HepG2 (cell line): ENCODE results near the gene SECTM1. TPM values are rescaled to one million over a fixed set of nuclear protein-coding genes. Genes with fewer than 3 reads are reported as not detected.

ENCODE experiments used
- ATF7 ChIP-seq, 2 experiments: fragments of 450-650 bp in 1 of 2; sonication (generic) in 1 of 2; formaldehyde crosslinking in 1 of 2; IDR thresholded peaks; 2 replicates each; pipeline versions ENCODE4 v1.4.0 to v1.6.1; 2016 to 2020; ENCODE audit warnings: antibody characterized with exemption in 1 of 2, mild to moderate bottlenecking in 1 of 2, missing genetic modification reagents in 1 of 2
- DMAP1 ChIP-seq: IDR thresholded peaks from 2 replicates; pipeline ENCODE4 v1.6.1; 2016
- ETV5 ChIP-seq: IDR thresholded peaks from 2 replicates; pipeline ENCODE4 v1.6.1; 2018; ENCODE audit warnings: missing biosample characterization, missing genetic modification reagents, inconsistent platforms, borderline replicate concordance
- HNRNPUL1 ChIP-seq: fragments of 200-400 bp; formaldehyde crosslinking; IDR thresholded peaks from 2 replicates; pipeline ENCODE4 v1.6.1; 2017; ENCODE audit warnings: low read depth, mild to moderate bottlenecking, low read length, moderate library complexity
- HOXA3 ChIP-seq: sonication (generic); formaldehyde crosslinking; IDR thresholded peaks from 2 replicates; pipeline ENCODE4 v1.5.0; 2020; ENCODE audit warnings: missing genetic modification reagents
- IKZF4 ChIP-seq: sonication (generic); formaldehyde crosslinking; IDR thresholded peaks from 2 replicates; pipeline ENCODE4 v1.5.1; 2020; ENCODE audit warnings: borderline replicate concordance, mild to moderate bottlenecking, low read depth, missing genetic modification reagents; ENCODE audit errors: not compliant biosample characterization
- MEIS2 ChIP-seq: sonication (generic); formaldehyde crosslinking; IDR thresholded peaks from 2 replicates; pipeline ENCODE4 v1.9.0; 2021; ENCODE audit warnings: mild to moderate bottlenecking, missing genetic modification reagents
- MIXL1 ChIP-seq: IDR thresholded peaks from 2 replicates; pipeline ENCODE4 v1.6.1; 2016
- NFATC3 ChIP-seq: sonication (generic); formaldehyde crosslinking; IDR thresholded peaks from 2 replicates; pipeline ENCODE4 v1.5.1; 2020; ENCODE audit warnings: mild to moderate bottlenecking, missing genetic modification reagents
- SIN3B ChIP-seq: fragments of 150-350 bp; IDR thresholded peaks from 2 replicates; pipeline ENCODE4 v1.6.1; 2014; ENCODE audit warnings: low read length
- SNAI1 ChIP-seq: sonication (generic); formaldehyde crosslinking; IDR thresholded peaks from 2 replicates; pipeline ENCODE4 v1.5.0; 2020; ENCODE audit warnings: mild to moderate bottlenecking, missing genetic modification reagents, borderline replicate concordance
- SOX6 ChIP-seq, 2 experiments: fragments of 450-650 bp in 1 of 2; sonication (generic) in 1 of 2; formaldehyde crosslinking in 1 of 2; IDR thresholded peaks; 2 replicates each; pipeline versions ENCODE4 v1.4.0 to v1.6.1; 2017 to 2020; ENCODE audit warnings: antibody characterized with exemption in 1 of 2, mild to moderate bottlenecking in 1 of 2, missing genetic modification reagents in 1 of 2
- SPEN ChIP-seq: sonication (generic); formaldehyde crosslinking; IDR thresholded peaks from 2 replicates; pipeline ENCODE4 v1.5.1; 2020; ENCODE audit warnings: low read depth, mild to moderate bottlenecking, missing genetic modification reagents
- ZBTB21 ChIP-seq: sonication (generic); formaldehyde crosslinking; IDR thresholded peaks from 2 replicates; pipeline ENCODE4 v1.4.0; 2020; ENCODE audit warnings: missing genetic modification reagents
- ZNF143 ChIP-seq: sonication (generic); formaldehyde crosslinking; IDR thresholded peaks from 2 replicates; pipeline ENCODE4 v1.4.0; 2020; ENCODE audit warnings: missing genetic modification reagents
- ZNF333 ChIP-seq: sonication (generic); formaldehyde crosslinking; IDR thresholded peaks from 2 replicates; pipeline ENCODE4 v1.4.0; 2020; ENCODE audit warnings: mild to moderate bottlenecking, missing genetic modification reagents, borderline replicate concordance
- ZNF724P ChIP-seq: sonication (generic); formaldehyde crosslinking; IDR thresholded peaks from 2 replicates; pipeline ENCODE4 v1.8.0; 2022; ENCODE audit warnings: missing genetic modification reagents, borderline replicate concordance
- polyA plus RNA-seq, 8 experiments: library from polyadenylated mRNA; depleted of rRNA in 3 of 8; stranded (reverse) in 7 of 8; unstranded in 1 of 8; fragments of >200 nt; fragmentation: Illumina TruSeq in 4 of 8; extraction: Trizol in 4 of 8; gene quantifications; 2 replicates each; pipeline versions ENCODE4 v1.2.1 to v1.2.3, GENCODE V29; 2011 to 2016; ENCODE audit warnings: low read depth in 4 of 8, missing spikeins in 1 of 8, mixed read lengths in 1 of 8; ENCODE audit not compliant: insufficient read depth in 1 of 8
- total RNA-seq, 5 experiments: library from RNA; depleted of rRNA; stranded (reverse); fragments of >200 nt; fragmentation: Illumina TruSeq; extraction: Trizol; gene quantifications; 2 replicates each; pipeline ENCODE4 v1.2.3, GENCODE V29; 2016; ENCODE audit warnings: low read depth in 1 of 5
- TF ChIP-seq, protein P1 (sequence below): sonication (generic); formaldehyde crosslinking; conservative IDR thresholded peaks from 2 replicates; pipeline ENCODE4 v1.4.0; 2020; ENCODE audit warnings: mild to moderate bottlenecking, missing genetic modification reagents, moderate library complexity
- TF ChIP-seq, protein P2 (sequence below): fragments of 450-650 bp; IDR thresholded peaks from 2 replicates; pipeline ENCODE4 v1.6.1; 2017; ENCODE audit warnings: mild to moderate bottlenecking
- TF ChIP-seq, protein P3 (sequence below): sonication (generic); formaldehyde crosslinking; IDR thresholded peaks from 2 replicates; pipeline ENCODE4 v1.4.0; 2020; ENCODE audit warnings: mild to moderate bottlenecking, missing genetic modification reagents

SECTM1 gene
- total and polyA plus RNA-seq, 2 of the 13 experiments (the other 11 are each of a cell fraction or from before 2014, with no cell fraction given) = 3.5 to 5.3 TPM

DNA sequence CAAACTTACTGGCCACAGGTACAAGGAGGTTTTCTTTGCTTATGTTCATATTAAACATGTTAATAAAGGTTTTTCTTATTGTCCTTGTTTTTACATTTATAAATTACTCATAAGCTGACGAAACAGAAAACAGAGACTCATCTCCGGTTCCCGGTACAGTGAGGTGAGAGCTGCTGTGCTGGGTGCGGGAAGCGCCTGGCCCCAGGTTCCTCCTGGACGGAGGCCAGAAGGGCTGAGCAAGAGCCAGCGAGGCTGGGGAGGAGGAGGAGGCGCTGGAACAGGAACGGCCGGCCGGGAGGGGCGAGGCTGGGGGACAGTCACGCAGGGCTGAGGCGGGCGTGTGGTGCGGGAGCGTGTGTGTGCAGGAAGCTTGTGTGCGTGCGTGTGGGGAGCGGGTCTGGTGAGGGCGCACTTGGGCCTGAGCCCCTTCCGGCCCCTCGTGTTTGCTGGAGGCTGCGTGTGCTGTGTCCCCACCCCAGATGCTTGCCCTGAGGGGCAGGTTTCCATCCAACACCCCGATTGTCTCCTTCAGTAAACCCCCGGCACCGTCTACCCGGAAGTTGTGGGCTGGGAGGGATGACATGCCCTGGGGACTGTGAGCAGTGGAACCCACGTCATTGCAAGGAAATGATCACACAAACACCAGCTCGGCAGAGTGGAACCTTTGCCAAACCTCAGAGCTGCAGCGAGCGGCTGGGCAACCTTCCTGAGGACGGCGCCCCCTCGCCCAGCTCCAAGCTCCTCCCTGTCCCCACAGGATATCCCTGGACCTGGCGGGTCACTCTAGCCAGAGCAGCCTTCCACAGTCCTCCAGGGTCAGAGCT lies 35.6 kb downstream of the SECTM1 start (continued):
- peak; percentile 41; the same call in 1 of the 2 replicates for TF ChIP-seq ZNF143 (CRISPR knock-in tag)
- TF ChIP-seq NFATC3 (CRISPR knock-in tag) = no peak
- TF ChIP-seq ZNF724P (CRISPR knock-in tag) = peak; percentile 86
- TF ChIP-seq MEIS2 (CRISPR knock-in tag) = peak; percentile 35
- peak; percentile 93 for TF ChIP-seq ZBTB21
- TF ChIP-seq HOXA3 = peak; percentile 89
- no peak for TF ChIP-seq MIXL1
- no peak for TF ChIP-seq ZNF333 (CRISPR knock-in tag)
- peak; percentile 62; the same call in 1 of the 2 replicates for TF ChIP-seq SPEN (CRISPR knock-in tag)
- no peak for TF ChIP-seq IKZF4
- TF ChIP-seq, protein P1, sequence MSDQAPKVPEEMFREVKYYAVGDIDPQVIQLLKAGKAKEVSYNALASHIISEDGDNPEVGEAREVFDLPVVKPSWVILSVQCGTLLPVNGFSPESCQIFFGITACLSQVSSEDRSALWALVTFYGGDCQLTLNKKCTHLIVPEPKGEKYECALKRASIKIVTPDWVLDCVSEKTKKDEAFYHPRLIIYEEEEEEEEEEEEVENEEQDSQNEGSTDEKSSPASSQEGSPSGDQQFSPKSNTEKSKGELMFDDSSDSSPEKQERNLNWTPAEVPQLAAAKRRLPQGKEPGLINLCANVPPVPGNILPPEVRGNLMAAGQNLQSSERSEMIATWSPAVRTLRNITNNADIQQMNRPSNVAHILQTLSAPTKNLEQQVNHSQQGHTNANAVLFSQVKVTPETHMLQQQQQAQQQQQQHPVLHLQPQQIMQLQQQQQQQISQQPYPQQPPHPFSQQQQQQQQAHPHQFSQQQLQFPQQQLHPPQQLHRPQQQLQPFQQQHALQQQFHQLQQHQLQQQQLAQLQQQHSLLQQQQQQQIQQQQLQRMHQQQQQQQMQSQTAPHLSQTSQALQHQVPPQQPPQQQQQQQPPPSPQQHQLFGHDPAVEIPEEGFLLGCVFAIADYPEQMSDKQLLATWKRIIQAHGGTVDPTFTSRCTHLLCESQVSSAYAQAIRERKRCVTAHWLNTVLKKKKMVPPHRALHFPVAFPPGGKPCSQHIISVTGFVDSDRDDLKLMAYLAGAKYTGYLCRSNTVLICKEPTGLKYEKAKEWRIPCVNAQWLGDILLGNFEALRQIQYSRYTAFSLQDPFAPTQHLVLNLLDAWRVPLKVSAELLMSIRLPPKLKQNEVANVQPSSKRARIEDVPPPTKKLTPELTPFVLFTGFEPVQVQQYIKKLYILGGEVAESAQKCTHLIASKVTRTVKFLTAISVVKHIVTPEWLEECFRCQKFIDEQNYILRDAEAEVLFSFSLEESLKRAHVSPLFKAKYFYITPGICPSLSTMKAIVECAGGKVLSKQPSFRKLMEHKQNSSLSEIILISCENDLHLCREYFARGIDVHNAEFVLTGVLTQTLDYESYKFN (CRISPR knock-in tag) = 0 out of 2 replicates have a peak, but pooled peaks have one; percentile 16
- no peak for TF ChIP-seq SOX6 (IDR thresholded peaks at IDR 0.05)
- TF ChIP-seq SOX6 (CRISPR knock-in tag; IDR thresholded peaks at IDR 0.05) = peak; percentile 24
- TF ChIP-seq DMAP1 (CRISPR knock-in tag) = peak; percentile 68; the same call in 1 of the 2 replicates
- 0 out of 2 replicates have a peak, but pooled peaks have one; percentile 30 for TF ChIP-seq SIN3B
- TF ChIP-seq, protein P2, sequence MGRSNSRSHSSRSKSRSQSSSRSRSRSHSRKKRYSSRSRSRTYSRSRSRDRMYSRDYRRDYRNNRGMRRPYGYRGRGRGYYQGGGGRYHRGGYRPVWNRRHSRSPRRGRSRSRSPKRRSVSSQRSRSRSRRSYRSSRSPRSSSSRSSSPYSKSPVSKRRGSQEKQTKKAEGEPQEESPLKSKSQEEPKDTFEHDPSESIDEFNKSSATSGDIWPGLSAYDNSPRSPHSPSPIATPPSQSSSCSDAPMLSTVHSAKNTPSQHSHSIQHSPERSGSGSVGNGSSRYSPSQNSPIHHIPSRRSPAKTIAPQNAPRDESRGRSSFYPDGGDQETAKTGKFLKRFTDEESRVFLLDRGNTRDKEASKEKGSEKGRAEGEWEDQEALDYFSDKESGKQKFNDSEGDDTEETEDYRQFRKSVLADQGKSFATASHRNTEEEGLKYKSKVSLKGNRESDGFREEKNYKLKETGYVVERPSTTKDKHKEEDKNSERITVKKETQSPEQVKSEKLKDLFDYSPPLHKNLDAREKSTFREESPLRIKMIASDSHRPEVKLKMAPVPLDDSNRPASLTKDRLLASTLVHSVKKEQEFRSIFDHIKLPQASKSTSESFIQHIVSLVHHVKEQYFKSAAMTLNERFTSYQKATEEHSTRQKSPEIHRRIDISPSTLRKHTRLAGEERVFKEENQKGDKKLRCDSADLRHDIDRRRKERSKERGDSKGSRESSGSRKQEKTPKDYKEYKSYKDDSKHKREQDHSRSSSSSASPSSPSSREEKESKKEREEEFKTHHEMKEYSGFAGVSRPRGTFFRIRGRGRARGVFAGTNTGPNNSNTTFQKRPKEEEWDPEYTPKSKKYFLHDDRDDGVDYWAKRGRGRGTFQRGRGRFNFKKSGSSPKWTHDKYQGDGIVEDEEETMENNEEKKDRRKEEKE = no peak
- TF ChIP-seq ATF7 (IDR thresholded peaks at IDR 0.05) = no peak
- TF ChIP-seq ATF7 (CRISPR knock-in tag; IDR thresholded peaks at IDR 0.05) = peak; percentile 63; the same call in 1 of the 2 replicates
- peak; percentile 50 for TF ChIP-seq ETV5 (CRISPR knock-in tag)
- TF ChIP-seq HNRNPUL1 = no peak
- no peak for TF ChIP-seq SNAI1 (CRISPR knock-in tag)
- TF ChIP-seq, protein P3, sequence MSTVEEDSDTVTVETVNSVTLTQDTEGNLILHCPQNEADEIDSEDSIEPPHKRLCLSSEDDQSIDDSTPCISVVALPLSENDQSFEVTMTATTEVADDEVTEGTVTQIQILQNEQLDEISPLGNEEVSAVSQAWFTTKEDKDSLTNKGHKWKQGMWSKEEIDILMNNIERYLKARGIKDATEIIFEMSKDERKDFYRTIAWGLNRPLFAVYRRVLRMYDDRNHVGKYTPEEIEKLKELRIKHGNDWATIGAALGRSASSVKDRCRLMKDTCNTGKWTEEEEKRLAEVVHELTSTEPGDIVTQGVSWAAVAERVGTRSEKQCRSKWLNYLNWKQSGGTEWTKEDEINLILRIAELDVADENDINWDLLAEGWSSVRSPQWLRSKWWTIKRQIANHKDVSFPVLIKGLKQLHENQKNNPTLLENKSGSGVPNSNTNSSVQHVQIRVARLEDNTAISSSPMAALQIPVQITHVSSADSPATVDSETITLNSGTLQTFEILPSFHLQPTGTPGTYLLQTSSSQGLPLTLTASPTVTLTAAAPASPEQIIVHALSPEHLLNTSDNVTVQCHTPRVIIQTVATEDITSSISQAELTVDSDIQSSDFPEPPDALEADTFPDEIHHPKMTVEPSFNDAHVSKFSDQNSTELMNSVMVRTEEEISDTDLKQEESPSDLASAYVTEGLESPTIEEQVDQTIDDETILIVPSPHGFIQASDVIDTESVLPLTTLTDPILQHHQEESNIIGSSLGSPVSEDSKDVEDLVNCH = no peak
